HepG2 (cell line): ENCODE measurements around the gene PLD1. TPM values are rescaled to one million over a fixed set of nuclear protein-coding genes. Genes with fewer than 3 reads are reported as not detected.

Experiments
- ATAC-seq: fragments of 200-7000 bp; cut with Tn5 transposase; 3 replicates; pipeline ENCODE4 v1.9.1; 2020; ENCODE audit warnings: mild to moderate bottlenecking, moderate library complexity
- BruUV-seq: library from RNA; stranded (reverse); fragments of 400-500 nt; replicated peaks from 2 replicates; lab custom pipeline; 2021; lab: Mats Ljungman, UMichigan
- CTCF ChIA-PET: fragments of 300-600 bp; formaldehyde crosslinking; extraction: SDS; loops from one replicate; lab custom pipeline; 2021; ENCODE audit warnings: low total read pairs, inconsistent platforms, low intra/inter-chr PET ratio; lab: Yijun Ruan, JAX
- POLR2A ChIA-PET: fragments of 350-600 bp; sonication (Branson Sonifier 250); formaldehyde crosslinking; loops from one replicate; lab custom pipeline; 2020; ENCODE audit warnings: antibody characterized with exemption, inconsistent platforms; lab: Yijun Ruan, JAX
- DNase-seq: peaks from one replicate; pipeline ENCODE4 v3.0.0-alpha.2; 2015; ENCODE audit warnings: low spot score
- FAIRE-seq: peaks from 3 replicates; lab custom pipeline; 2011; peaks lifted over from hg19 to GRCh38; lab: Jason Lieb, UNC
- H2AFZ ChIP-seq: one replicate; pipeline ENCODE4 v1.6.1; 2011; ENCODE audit warnings: low read length, inconsistent platforms
- H3K27ac ChIP-seq: fragments of 300-600 bp; 3 replicates; pipeline ENCODE4 v1.8.0; 2011; ENCODE audit warnings: mixed run types, mild to moderate bottlenecking, mixed read lengths, low read length, inconsistent platforms; ENCODE audit not compliant: insufficient read depth; ENCODE audit errors: extremely low read length
- H3K27me3 ChIP-seq, 2 experiments: fragments of 200-600 bp in 1 of 2; 2 replicates in 1 of 2; 3 replicates in 1 of 2; pipeline versions ENCODE4 v1.6.0 to v1.8.0; 2011; ENCODE audit warnings: low read length in 2 of 2, mild to moderate bottlenecking in 2 of 2, moderate library complexity in 2 of 2, inconsistent platforms in 1 of 2; ENCODE audit not compliant: insufficient read depth in 2 of 2, control insufficient read depth in 1 of 2
- H3K36me3 ChIP-seq, 2 experiments: fragments of 200-600 bp in 1 of 2; replicated peaks in 1 of 2; 2 replicates in 1 of 2; 3 replicates in 1 of 2; pipeline versions ENCODE4 v1.5.1 to v1.8.0; 2011; ENCODE audit warnings: low read length in 2 of 2, inconsistent platforms in 1 of 2; ENCODE audit not compliant: insufficient read depth in 2 of 2, control insufficient read depth in 1 of 2
- H3K4me1 ChIP-seq: 2 replicates; pipeline ENCODE4 v1.5.1; 2012; ENCODE audit warnings: low read length, inconsistent platforms; ENCODE audit not compliant: insufficient read depth
- H3K4me2 ChIP-seq: 2 replicates; pipeline ENCODE4 v1.6.0; 2011; ENCODE audit warnings: low read depth, low read length, inconsistent platforms
- H3K4me3 ChIP-seq, 3 experiments: fragments of 200-600 bp in 1 of 3; sonication (generic), shearing (Covaris generic) in 1 of 3; replicated peaks in 1 of 3; 2 replicates each; pipeline ENCODE4 v1.5.1; 2011 to 2016; ENCODE audit warnings: low read length in 3 of 3, inconsistent platforms in 2 of 3, low read depth in 2 of 3, mild to moderate bottlenecking in 2 of 3, control low read depth in 1 of 3, mixed read lengths in 1 of 3; ENCODE audit not compliant: insufficient read depth in 1 of 3
- H3K79me2 ChIP-seq: one replicate; pipeline ENCODE4 v1.6.1; 2011; ENCODE audit warnings: low read length, inconsistent platforms; ENCODE audit not compliant: insufficient read depth
- H3K9ac ChIP-seq: 2 replicates; pipeline ENCODE4 v1.6.0; 2011; ENCODE audit warnings: mild to moderate bottlenecking, low read depth, low read length, inconsistent platforms; ENCODE audit not compliant: insufficient read depth
- H3K9me3 ChIP-seq: 2 replicates; pipeline ENCODE4 v1.5.1; 2012; ENCODE audit warnings: mild to moderate bottlenecking, low read length
- H4K20me1 ChIP-seq: 2 replicates; pipeline ENCODE4 v1.6.0; 2011; ENCODE audit warnings: inconsistent platforms, mild to moderate bottlenecking, low read length, moderate library complexity; ENCODE audit not compliant: insufficient read depth
- CEBPG ChIP-seq: IDR thresholded peaks from 2 replicates; pipeline ENCODE4 v1.6.1; 2016
- DMTF1 ChIP-seq: sonication (generic); formaldehyde crosslinking; IDR thresholded peaks from 2 replicates; pipeline ENCODE4 v1.4.0; 2020; ENCODE audit warnings: mild to moderate bottlenecking, missing genetic modification reagents
- DPF2 ChIP-seq: sonication (generic); formaldehyde crosslinking; IDR thresholded peaks from 2 replicates; pipeline ENCODE4 v1.4.0; 2020; ENCODE audit warnings: mild to moderate bottlenecking, low read depth, missing genetic modification reagents, borderline replicate concordance
- ETV6 ChIP-seq: sonication (generic); formaldehyde crosslinking; conservative IDR thresholded peaks from 2 replicates; pipeline ENCODE4 v1.4.0; 2020; ENCODE audit warnings: missing genetic modification reagents
- FOXK2 ChIP-seq: fragments of 450-650 bp; IDR thresholded peaks from 2 replicates; pipeline ENCODE4 v1.6.1; 2016
- GABPB1 ChIP-seq: IDR thresholded peaks from 2 replicates; pipeline ENCODE4 v1.6.1; 2016; ENCODE audit warnings: mild to moderate bottlenecking, missing genetic modification reagents, moderate library complexity, missing compliant biosample characterization
- GZF1 ChIP-seq: sonication (generic); formaldehyde crosslinking; IDR thresholded peaks from 2 replicates; pipeline ENCODE4 v1.5.1; 2020; ENCODE audit warnings: mild to moderate bottlenecking, missing genetic modification reagents
- HCFC1 ChIP-seq: fragments of 150-350 bp; IDR thresholded peaks from 2 replicates; pipeline ENCODE4 v1.6.1; 2014; ENCODE audit warnings: low read depth, low read length
- JUND ChIP-seq: sonication (generic); formaldehyde crosslinking; IDR thresholded peaks from 2 replicates; pipeline ENCODE4 v1.8.0; 2022; ENCODE audit warnings: mild to moderate bottlenecking, missing genetic modification reagents
- PAWR ChIP-seq: sonication (generic); formaldehyde crosslinking; IDR thresholded peaks from 2 replicates; pipeline ENCODE4 v1.4.0; 2020; ENCODE audit warnings: missing genetic modification reagents, mild to moderate bottlenecking, borderline replicate concordance
- RFXANK ChIP-seq: IDR thresholded peaks from 2 replicates; pipeline ENCODE4 v1.6.1; 2016
- TCF7 ChIP-seq: sonication (generic); IDR thresholded peaks from 2 replicates; pipeline ENCODE4 v1.6.1; 2016; ENCODE audit warnings: antibody characterized with exemption, low read depth
- ZFAT ChIP-seq: sonication (generic); formaldehyde crosslinking; conservative IDR thresholded peaks from 2 replicates; pipeline ENCODE4 v1.8.1; 2023; ENCODE audit warnings: missing genetic modification reagents, inconsistent platforms
- ZNF720 ChIP-seq: sonication (generic); formaldehyde crosslinking; IDR thresholded peaks from 2 replicates; pipeline ENCODE4 v1.4.0; 2020; ENCODE audit warnings: missing genetic modification reagents
- WGBS: methylation state at CpG from one replicate; pipeline ENCODE4 v1.1.6; 2017; ENCODE audit warnings: low lambda C conversion rate; 5-methylcytosine and 5-hydroxymethylcytosine counted together
- in situ Hi-C: cut with HindIII; loops from 2 replicates; pipeline ENCODE4 v1.10.0; 2017; ENCODE audit warnings: low pct_unique_long_range_greater_than_20kb; ENCODE audit not compliant: extremely low pct_ligation_motif_present
- intact Hi-C: fragments of 100-400 bp; cut with micrococcal nuclease; formaldehyde crosslinking; loops from one replicate; pipeline ENCODE4 v1.10.0; 2022; ENCODE audit not compliant: unreplicated experiment
- polyA plus RNA-seq, 8 experiments: library from polyadenylated mRNA; depleted of rRNA in 3 of 8; stranded (reverse) in 7 of 8; unstranded in 1 of 8; fragments of >200 nt; fragmentation: Illumina TruSeq in 4 of 8; extraction: Trizol in 4 of 8; gene quantifications; 2 replicates each; pipeline versions ENCODE4 v1.2.1 to v1.2.3, GENCODE V29; 2011 to 2016; ENCODE audit warnings: low read depth in 4 of 8, missing spikeins in 1 of 8, mixed read lengths in 1 of 8; ENCODE audit not compliant: insufficient read depth in 1 of 8
- total RNA-seq, 5 experiments: library from RNA; depleted of rRNA; stranded (reverse); fragments of >200 nt; fragmentation: Illumina TruSeq; extraction: Trizol; gene quantifications; 2 replicates each; pipeline ENCODE4 v1.2.3, GENCODE V29; 2016; ENCODE audit warnings: low read depth in 1 of 5

Gene PLD1
- total and polyA plus RNA-seq, 2 of the 13 experiments (the other 11 are each of a cell fraction or from before 2014, with no cell fraction given) = 27.1 to 59.4 TPM

- FAIRE-seq (no peak), ATAC-seq (no peak), DNase-seq (no peak)
- ChIA-PET CTCF (no interaction called here), POLR2A (interaction anchor here (0.6 kb wide), 1 partner anchor 736 kb away, joined by 3 read pairs; no protein-coding TSS in a partner anchor)
- Histone ChIP-seq H3K4me3 (no peak overlapping the region), H3K4me2 (no peak overlapping the region), H4K20me1 (peaks cover 81% of the 10 kb centered on the region), H3K27me3 (no peaks in the 10 kb centered on the region), H3K9ac (no peak overlapping the region), H3K79me2 (peaks cover 91% of the 10 kb centered on the region), H3K9me3 (no peaks in the 10 kb centered on the region), H3K36me3 (peaks cover 1 to 4% of the 10 kb centered on the region in 2 experiments; a peak in 2 of 5 replicates), H3K4me1 (peaks cover 37% of the 10 kb centered on the region), H2AFZ (no peak overlapping the region), H3K27ac (no peak overlapping the region)
- TF ChIP-seq RFXANK (CRISPR knock-in tag) (no peak), JUND (CRISPR knock-in tag) (no peak), DPF2 (CRISPR knock-in tag) (no peak), GZF1 (no peak), ZFAT (no peak), DMTF1 (no peak), ETV6 (CRISPR knock-in tag) (no peak), HCFC1 (no peak), FOXK2 (no peak), CEBPG (CRISPR knock-in tag) (no peak), GABPB1 (CRISPR knock-in tag) (no peak), TCF7 (no peak), PAWR (CRISPR knock-in tag) (no peak), ZNF720 (CRISPR knock-in tag) (no peak)
- intact Hi-C loops = no loop called here
- no TSS peak for BruUV-seq
- in situ Hi-C loops = no loop called here
- 82% methylated on average over 4 of the region's 4 CpGs for whole genome bisulfite sequencing
These were observed 41.3 kb downstream of the PLD1 start for GRCh38 chr3:171768986-171769385.
